ENCODE measurements around the gene SRPX2. TPM values are rescaled to one million over a fixed set of nuclear protein-coding genes. Genes with fewer than 3 reads are reported as not detected.

Gene SRPX2
- total RNA-seq, 4 donors from 2014 or later, result 7.4 to 23.8 (median 15.1) TPM

- H3K27me3 ChIP-seq, result no peaks in the 10 kb centered on the region
- no peaks in the 10 kb centered on the region for H3K4me1 ChIP-seq
- H3K9me3 ChIP-seq, result no peaks in the 10 kb centered on the region
- no peaks in the 10 kb centered on the region for H3K36me3 ChIP-seq
- no peak overlapping the region for H3K27ac ChIP-seq
- DNase-seq, result no peak
- no peak overlapping the region for H3K4me3 ChIP-seq
- TF ChIP-seq CTCF (IDR thresholded peaks at IDR 0.05), result no peak
- no peak for TF ChIP-seq POLR2A (IDR thresholded peaks at IDR 0.05)
- intact Hi-C loops (cut with DNase I; ENCODE audit: low total_unique reads), result no loop called here
These were observed 51.3 kb downstream of the SRPX2 start for GRCh38 chrX:100695302-100695701.

- Histone ChIP-seq H3K27me3 (no peaks in the 10 kb centered on the region), H3K36me3 (no peaks in the 10 kb centered on the region)
- intact Hi-C loops (cut with DNase I; ENCODE audit: low total_unique reads), result no loop called here
These were observed 52.0 kb downstream of the SRPX2 start for GRCh38 chrX:100695991-100696390.

GRCh38 chrX:100696699-100697351, 52.8 kb downstream of the SRPX2 start:
- no peak for TF ChIP-seq POLR2A (IDR thresholded peaks at IDR 0.05)
- TF ChIP-seq CTCF (IDR thresholded peaks at IDR 0.05), result no peak
- no peaks in the 10 kb centered on the region for H3K27me3 ChIP-seq
- no peaks in the 10 kb centered on the region for H3K36me3 ChIP-seq
- no peak for DNase-seq
- no peaks in the 10 kb centered on the region for H3K4me1 ChIP-seq
- no peak overlapping the region for H3K4me3 ChIP-seq
- no peak overlapping the region for H3K27ac ChIP-seq
- H3K9me3 ChIP-seq, result no peaks in the 10 kb centered on the region
- intact Hi-C loops (cut with DNase I; ENCODE audit: low total_unique reads), result no loop called here

More at GRCh38 chrX:100695991-100696390, 52.0 kb downstream of the SRPX2 start:
- no peak for TF ChIP-seq CTCF (IDR thresholded peaks at IDR 0.05)
- TF ChIP-seq POLR2A (IDR thresholded peaks at IDR 0.05), result no peak
- Histone ChIP-seq H3K4me3 (no peak overlapping the region), H3K9me3 (no peaks in the 10 kb centered on the region), H3K4me1 (no peaks in the 10 kb centered on the region), H3K27ac (no peak overlapping the region)
- DNase-seq, result no peak

GRCh38 chrX:100698551-100698950, 54.6 kb downstream of the SRPX2 start:
- intact Hi-C loops (cut with DNase I; ENCODE audit: low total_unique reads), result no loop called here
- Histone ChIP-seq H3K27me3 (no peaks in the 10 kb centered on the region), H3K36me3 (no peaks in the 10 kb centered on the region), H3K9me3 (no peaks in the 10 kb centered on the region), H3K4me1 (no peaks in the 10 kb centered on the region), H3K4me3 (no peak overlapping the region), H3K27ac (no peak overlapping the region)
- no peak for TF ChIP-seq CTCF (IDR thresholded peaks at IDR 0.05)
- DNase-seq, result no peak

GRCh38 chrX:100700809-100701208, 56.8 kb downstream of the SRPX2 start:
- Histone ChIP-seq H3K27ac (no peak overlapping the region), H3K4me3 (no peak overlapping the region), H3K27me3 (no peaks in the 10 kb centered on the region), H3K36me3 (no peaks in the 10 kb centered on the region), H3K4me1 (no peaks in the 10 kb centered on the region), H3K9me3 (no peaks in the 10 kb centered on the region)
- intact Hi-C loops (cut with DNase I; ENCODE audit: low total_unique reads), result no loop called here
- no peak for TF ChIP-seq POLR2A (IDR thresholded peaks at IDR 0.05)
- TF ChIP-seq CTCF (IDR thresholded peaks at IDR 0.05), result no peak
- DNase-seq, result no peak

Measured in uterus (tissue), 4 donors.